Pulmonary artery endothelial cell (primary cell): Measurements from ENCODE around the gene HEPH. TPM values are rescaled to one million over a fixed set of nuclear protein-coding genes. Genes with fewer than 3 reads are reported as not detected.
"Not testable (repeated sequence)": the region's sequence is repeated elsewhere in the genome, so short reads cannot be mapped to it uniquely, and the experiment has no call there.

Source experiments
- DNase-seq: peaks from one replicate; pipeline ENCODE4 v3.0.0-alpha.2; 2011; ENCODE audit warnings: low read depth, low spot score
- total RNA-seq: library from RNA; depleted of rRNA; stranded (reverse); fragments of >200 nt; gene quantifications from 2 replicates; pipeline ENCODE4 v1.2.3, GENCODE V29; 2014

HEPH gene, protein sequence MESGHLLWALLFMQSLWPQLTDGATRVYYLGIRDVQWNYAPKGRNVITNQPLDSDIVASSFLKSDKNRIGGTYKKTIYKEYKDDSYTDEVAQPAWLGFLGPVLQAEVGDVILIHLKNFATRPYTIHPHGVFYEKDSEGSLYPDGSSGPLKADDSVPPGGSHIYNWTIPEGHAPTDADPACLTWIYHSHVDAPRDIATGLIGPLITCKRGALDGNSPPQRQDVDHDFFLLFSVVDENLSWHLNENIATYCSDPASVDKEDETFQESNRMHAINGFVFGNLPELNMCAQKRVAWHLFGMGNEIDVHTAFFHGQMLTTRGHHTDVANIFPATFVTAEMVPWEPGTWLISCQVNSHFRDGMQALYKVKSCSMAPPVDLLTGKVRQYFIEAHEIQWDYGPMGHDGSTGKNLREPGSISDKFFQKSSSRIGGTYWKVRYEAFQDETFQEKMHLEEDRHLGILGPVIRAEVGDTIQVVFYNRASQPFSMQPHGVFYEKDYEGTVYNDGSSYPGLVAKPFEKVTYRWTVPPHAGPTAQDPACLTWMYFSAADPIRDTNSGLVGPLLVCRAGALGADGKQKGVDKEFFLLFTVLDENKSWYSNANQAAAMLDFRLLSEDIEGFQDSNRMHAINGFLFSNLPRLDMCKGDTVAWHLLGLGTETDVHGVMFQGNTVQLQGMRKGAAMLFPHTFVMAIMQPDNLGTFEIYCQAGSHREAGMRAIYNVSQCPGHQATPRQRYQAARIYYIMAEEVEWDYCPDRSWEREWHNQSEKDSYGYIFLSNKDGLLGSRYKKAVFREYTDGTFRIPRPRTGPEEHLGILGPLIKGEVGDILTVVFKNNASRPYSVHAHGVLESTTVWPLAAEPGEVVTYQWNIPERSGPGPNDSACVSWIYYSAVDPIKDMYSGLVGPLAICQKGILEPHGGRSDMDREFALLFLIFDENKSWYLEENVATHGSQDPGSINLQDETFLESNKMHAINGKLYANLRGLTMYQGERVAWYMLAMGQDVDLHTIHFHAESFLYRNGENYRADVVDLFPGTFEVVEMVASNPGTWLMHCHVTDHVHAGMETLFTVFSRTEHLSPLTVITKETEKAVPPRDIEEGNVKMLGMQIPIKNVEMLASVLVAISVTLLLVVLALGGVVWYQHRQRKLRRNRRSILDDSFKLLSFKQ
- 0.04 and 3.0 TPM in 2 replicates for total RNA-seq

DNA sequence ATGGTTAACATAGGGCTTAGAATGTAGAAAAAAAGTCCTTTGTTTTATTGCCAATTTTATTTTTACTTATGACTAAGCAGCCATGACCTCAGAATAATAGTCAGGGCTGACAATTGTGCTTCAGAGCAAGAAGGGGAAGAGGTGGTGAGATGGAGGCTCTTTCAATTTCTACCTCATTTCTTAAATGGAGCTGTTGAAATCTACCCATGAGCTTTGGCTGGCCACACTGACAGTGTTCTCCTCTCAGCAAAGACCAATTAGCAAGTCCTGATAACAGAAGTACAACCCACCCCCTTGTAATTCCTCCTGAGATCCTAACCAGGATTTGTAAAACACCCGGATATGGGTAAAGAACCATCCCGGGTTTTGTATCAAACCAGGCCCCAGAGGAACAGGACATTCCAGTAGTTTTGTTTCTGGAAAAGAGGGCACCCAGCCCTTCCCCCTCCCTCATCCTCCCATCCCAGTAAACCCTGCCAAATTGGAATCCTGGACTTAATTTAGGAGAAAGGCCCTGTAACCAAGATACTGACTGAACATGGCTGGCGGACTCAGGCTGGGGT lies at the start of gene HEPH:
Gene HEPH (plus strand): TSS at position 399 of the 563 bp plus-strand sequence. CDS start 6,324 bp downstream, outside the sequence.
- no peak for DNase-seq

DNA sequence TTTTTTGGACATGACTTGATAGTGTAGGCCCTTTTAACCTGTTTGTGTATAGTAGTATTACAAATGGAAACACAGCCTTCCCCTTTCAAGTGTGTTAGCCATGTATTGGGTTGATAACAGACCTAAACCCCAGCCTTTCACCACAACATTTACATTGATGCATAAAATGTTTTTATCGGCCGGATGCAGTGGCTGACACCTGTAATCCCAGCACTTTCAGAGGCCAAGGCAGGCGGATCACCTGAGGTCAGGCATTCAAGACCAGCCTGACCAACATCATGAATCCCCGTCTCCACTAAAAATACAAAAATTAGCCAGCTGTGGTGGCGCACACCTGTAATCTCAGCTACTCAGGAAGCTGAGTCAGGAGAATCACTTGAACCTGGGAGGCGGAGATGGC lies 45.3 kb upstream of the HEPH start:
- DNase-seq: not testable (repeated sequence)

DNA sequence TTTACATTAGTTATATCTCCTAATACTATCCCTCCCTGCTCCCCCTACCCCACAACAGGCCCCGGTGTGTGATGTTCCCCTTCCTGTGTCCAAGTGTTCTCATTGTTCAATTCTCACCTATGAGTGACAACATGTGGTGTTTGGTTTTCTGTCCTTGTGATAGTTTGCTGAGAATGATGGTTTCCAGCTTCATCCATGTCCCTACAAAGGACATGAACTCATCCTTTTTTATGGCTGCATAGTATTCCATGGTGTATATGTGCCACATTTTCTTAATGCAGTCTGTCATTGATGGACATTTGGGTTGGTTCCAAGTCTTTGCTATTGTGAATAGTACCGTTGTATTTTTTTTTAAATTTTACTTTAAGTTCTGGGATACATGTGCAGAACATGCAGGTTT lies 42.7 kb upstream of the HEPH start:
- not testable (repeated sequence) for DNase-seq

DNA sequence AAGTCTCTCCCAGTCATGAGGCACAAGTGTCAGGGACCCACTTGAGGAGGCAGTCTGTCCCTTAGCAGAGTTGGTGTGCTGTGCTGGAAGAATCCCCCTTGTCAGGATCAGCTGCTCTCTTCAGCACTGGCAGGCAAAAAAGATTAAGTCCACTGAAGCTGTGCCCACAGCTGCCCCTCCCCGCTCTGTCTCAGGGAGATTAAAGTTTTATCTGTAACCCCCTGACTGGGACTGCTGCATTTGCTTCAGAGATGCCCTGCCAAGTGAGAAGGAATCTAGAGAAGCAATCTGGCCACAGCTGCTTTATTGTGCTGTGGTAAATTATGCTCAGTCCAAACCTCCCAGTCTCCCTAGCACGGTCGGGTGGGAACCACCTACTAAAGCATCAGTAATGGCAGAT lies 37.4 kb upstream of the HEPH start:
- DNase-seq: no peak

DNA sequence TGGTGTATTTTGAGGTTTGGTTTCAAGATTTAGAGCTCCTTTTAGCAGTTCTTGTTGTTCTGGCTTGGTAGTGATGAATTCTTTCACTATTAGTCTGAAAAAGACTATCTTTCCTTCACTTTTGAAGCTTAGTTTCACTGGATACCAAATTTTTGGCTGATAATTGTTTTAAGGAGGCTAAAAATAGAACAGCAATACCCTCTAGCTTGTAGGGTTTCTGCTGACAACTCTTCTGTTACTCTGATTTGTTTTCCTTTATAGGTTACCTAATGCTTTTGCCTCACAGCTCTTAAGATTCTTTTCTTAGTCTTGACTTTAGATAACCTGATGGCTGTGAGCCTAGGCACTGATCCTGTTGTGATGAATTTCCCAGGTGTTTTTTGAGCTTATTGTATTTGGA lies 33.6 kb upstream of the HEPH start:
- DNase-seq: no peak

DNA sequence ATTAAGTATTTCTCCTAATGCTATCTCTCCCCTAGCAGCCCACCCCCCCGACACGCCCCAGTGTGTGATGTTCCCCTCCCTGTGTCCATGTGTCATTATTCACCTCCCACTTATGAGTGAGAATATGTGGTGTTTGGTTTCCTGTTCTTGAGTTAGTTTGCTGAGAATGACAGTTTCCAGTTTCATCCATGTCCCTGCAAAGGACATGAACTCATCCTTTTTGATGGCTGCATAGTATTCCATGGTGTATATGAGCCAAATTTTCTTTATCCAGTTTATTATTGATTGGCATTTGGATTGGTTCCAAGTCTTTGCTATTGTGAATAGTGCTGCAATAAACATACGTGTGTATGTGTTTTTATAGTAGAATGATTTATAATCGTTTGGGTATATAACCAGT lies 28.8 kb upstream of the HEPH start:
- DNase-seq: not testable (repeated sequence)

DNA sequence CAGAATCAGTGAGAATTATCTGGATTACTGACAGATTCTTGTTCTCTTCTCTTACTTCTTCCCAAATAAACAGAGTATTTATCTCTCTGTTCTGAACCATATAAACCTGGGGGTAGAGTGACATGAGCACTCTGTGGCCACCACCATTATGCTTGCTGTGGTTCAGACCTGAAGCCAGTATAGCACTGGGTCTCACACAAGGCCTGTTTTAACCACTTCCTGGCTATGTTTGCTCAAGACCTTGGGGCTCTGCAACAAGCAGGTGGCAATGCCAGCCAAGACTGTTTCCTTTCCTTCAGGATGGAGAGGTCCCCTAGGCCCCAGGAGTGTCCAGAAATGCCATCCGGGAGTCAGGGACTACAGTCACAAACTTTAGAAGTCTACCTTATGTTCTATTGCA lies 21.7 kb upstream of the HEPH start:
- no peak for DNase-seq

DNA sequence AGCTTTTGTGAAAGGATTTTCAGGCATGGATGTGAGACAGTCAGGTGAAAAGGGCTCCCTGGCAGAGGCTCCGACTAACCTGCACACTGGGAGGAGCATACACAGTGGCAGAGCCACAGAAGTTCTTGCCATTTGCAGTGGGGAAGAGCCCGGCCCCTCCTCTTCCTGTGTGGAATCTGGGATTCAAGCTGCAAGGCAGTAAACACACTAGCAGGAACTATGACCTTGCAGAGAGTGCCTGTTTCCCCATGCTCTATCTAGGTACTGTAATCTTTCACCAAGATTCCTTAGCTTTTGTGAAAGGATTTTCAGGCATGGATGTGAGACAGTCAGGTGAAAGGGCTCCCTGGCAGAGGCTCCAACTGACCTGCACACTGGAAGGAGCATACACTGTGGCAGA lies 19.8 kb upstream of the HEPH start:
- no peak for DNase-seq

DNA sequence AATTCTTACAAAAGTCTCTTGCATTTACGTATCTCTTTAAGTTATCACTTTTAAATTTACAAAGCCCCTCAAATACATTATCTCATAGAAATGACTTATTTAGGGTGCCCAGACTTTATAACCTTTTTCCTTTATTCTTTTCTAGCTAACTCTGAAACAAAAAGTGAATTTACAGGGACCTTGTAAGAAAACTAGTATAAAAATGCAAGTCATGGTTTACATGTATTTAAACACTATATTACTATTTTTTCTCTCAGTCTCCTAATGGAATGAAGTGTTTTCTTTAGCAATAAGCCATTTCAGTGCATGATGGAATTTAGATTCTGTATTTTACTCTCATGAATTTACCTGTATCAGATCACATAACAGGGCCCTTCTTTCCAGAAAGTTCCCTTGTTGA lies 14.5 kb upstream of the HEPH start:
- no peak for DNase-seq

DNA sequence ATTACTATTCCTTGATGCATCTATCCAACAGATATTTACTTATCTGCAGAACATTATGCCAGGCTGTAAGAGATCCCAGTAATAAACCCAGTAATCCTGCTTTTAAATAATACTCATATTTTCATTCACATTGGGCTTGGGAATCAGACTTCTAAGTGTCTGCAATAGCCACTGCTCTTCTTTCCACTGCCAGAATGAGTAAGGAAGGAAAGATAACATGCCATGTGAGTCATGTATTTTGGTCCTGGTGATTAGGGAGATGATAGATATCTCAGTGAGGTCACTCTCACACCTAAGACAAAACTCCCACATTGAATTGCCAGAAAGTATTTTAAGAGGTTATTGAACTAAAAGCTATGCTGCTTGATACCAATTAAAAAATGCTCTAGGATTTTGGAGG lies 13.9 kb upstream of the HEPH start:
- DNase-seq: no peak

DNA sequence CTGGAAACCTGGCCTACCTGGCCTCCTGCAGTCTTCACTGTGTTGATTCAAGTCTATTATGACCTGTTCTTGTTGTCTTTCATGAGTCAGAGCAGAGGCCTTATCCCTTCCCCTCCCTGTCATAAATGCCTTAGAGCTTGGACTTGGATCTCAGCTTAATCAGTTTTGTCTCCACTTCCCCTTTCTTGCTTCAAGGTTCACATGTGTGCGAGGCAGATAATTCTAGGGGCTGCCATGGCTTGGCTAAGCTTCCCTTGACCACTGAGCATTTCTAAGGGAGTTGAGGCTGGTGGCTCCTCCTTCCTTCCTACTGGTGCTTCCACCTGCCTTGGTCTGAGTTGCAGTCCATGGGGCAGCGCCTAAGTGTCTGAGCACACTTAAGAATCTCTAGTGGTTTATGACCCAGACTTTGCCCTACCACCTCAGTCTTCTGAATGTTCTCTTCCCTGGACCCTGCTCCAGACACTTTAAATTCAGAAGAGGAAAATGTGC lies 1.7 kb upstream of the HEPH start:
- no peak for DNase-seq

DNA sequence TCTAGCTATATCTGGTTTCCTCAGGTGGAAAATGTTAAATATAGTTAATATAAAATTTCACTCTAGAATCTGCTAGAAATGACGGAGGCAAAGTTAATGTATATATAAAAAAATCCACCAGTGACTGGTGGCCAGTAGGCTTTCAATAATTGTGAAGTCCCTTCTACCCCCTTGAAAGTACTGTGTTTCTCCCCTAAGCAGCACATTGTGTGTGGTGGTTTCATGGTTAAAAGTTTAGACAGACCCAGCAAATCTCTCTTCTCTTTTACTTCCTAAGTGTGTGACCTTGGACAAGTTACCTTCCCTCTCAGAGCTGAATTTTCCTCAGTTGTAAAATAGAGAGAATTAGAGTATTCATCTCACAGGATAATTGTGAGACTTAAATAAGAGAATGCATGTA lies 600 bp upstream of the HEPH start:
- DNase-seq: no peak

DNA sequence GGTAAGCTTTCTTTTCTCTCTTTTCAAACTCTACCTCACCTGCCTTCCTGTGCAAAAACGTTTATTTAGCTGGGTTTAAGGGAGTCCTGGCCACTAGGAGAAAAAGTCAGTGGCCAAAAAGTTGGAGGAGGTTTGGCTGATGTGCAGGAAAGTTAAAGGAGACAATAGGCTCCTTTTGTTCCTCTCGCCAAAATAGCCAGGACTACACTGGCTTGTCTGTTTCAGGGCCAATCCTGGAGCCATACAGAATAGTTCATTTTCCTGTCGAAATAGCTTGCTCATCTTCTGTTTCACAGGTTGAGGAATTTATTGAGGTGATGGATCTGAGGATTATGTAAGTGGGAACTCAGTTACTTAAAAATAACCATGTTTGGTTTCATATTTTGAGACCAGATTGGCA lies 423 bp downstream of the HEPH start:
- no peak for DNase-seq

DNA sequence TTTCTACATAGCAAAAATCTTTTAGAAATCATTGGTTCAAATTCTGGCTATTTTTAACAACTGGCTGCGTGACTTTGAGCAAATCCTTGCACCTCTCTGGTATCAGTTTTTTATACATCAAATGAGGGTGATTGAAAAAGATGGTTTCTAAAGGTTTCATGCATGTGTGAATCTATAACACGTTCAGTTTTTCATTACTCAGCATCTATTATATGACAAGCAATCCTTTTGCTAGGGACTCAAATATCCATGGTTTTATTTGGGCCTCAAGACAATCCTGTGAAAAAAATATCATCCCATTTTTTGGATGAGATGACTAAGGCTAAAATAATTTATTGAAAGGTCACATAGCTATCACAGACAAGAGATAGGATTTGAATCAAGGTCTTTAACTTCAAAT lies 884 bp downstream of the HEPH start:
- no peak for DNase-seq

DNA sequence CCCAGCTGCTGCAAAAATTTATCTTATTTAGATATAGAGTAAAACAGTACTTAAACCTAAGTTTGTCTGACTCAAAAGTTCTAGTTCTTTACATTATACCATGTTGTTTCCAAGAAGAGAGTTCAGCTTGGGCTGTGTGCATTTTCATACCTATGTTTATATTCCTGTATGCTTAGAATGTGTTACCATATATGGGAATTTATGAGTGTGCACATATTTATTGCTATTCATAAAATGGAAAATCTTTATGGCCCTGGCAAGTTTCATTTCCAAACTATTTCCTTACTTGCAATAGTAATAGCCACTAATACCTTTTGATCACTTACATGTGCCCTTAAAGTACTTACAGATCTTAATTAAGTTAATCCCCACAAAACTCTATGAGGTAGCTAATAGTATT lies 2.6 kb downstream of the HEPH start:
- no peak for DNase-seq

DNA sequence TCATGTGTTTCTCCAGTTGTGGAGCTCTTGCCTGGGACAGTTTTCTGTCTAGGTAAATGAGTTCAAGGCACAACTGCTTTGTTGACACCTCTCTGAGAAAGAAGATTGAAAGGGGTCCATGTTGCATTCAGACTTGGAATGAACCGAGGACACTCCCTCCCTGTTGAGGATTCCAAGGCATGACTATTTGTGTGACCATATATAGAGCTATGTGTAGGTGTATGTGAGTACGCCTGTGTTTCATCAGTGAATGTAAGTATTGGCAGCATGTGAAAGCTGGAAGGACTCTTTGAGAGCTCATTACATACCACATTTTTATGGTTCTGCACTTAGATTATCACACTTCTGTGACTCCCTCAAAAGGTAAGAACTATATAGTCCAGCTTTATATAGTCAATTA lies 3.4 kb downstream of the HEPH start:
- no peak for DNase-seq

DNA sequence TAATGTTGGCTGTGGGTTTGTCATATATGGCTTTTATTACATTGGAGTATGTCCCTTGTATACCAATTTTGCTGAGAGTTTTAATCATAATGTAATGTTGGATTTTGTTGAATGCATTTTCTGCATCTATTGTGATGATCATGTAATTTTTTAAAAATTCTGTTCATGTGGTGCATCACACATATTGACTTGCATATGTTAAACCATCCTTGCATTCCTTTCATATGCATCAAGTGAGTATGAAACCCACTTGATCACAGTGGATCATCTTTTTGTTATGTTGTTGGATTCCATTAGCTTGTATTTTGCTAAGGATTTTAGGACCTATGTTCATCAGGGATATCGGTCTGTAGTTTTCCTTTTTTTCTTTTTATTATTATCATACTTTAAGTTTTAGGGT lies 12.1 kb downstream of the HEPH start:
- DNase-seq: no peak

DNA sequence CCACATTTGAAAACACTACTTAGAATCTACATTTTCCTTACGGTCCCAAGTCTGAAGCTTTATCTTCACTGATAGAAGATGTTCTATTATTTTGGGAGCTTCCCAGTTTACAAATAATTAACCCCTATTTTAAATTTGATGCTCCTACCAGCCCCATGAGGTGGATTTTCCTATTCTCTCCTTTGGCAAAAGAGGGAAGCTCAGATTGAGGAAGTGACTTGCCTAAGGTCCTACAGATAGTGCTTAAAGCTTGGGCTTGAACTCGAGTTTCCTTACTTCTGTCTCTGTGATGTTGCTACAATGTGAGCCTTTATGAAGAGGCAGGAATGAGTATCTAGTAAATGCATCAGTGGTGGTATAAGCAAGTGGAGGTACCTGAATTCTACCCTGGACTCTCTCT lies 27.5 kb downstream of the HEPH start:
- DNase-seq: no peak

DNA sequence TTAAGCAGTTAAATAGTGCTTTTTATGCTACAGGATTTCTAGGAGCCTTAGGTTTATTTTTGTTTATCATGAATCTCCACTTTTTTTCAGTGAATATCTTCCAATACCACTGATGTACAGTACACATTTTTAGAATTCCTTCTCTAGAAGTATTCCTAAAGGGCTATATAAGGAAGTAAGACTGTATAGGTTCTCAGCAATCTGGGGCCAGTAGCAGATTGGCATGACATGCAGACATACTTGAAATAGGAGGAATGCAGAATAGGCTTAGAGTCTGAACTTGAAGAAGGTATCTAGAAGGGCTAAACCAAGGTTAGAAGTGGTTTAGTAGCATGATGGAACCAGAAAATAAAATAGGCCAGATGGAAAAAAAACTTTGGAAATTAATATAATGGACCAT lies 29.8 kb downstream of the HEPH start:
- no peak for DNase-seq

DNA sequence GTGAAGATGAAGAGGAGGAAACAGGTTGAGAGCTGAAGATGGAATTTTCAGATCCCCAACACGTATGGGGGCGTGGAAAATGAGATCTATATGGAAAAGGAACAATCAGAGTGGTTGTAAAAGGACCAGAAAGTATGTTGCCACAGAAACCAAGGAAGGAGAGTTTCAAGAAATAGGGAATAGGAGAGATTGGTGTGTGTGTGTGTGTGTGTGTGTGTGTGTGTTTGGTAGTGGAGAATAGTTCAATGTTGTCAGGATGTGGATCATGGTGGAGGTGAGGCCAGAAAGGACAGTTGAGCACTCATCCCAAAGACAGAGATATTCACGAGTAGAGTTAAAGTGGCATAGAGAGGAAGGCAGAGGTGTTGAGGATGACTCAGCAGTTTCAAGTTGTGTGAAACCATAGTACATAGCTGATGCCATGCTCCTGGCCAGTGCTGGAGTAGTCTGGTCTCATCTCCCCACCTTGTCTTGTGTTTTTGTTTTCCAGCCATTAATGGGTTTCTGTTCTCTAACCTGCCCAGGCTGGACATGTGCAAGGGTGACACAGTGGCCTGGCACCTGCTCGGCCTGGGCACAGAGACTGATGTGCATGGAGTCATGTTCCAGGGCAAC lies 36.1 kb downstream of the HEPH start:
- DNase-seq: no peak
